Panc1 (cell line): ENCODE measurements around the gene EGFR. TPM values are rescaled to one million over a fixed set of nuclear protein-coding genes. Genes with fewer than 3 reads are reported as not detected.

Experiments used
- ATAC-seq: fragments of 200-7000 bp; cut with Tn5 transposase; 2 replicates; pipeline ENCODE4 v1.9.1; 2020; ENCODE audit warnings: mild to moderate bottlenecking, moderate library complexity
- BruUV-seq: library from RNA; stranded (reverse); fragments of 400-500 nt; replicated peaks from 2 replicates; lab custom pipeline; 2021; lab: Mats Ljungman, UMichigan
- CTCF ChIA-PET: fragments of 300-600 bp; sonication (Branson Sonifier 250); formaldehyde crosslinking; loops from one replicate; lab custom pipeline; 2022; ENCODE audit warnings: antibody characterized with exemption; lab: Charles Lee
- POLR2A ChIA-PET: fragments of 300-600 bp; sonication (Branson Sonifier 250); formaldehyde crosslinking; loops from one replicate; lab custom pipeline; 2022; ENCODE audit warnings: antibody characterized with exemption; lab: Charles Lee
- DNase-seq: peaks from one replicate; pipeline ENCODE4 v3.0.0-alpha.2; 2010; ENCODE audit warnings: low read depth, low spot score
- H3K27ac ChIP-seq: 2 replicates; pipeline ENCODE4 v1.5.1; 2011; ENCODE audit warnings: mild to moderate bottlenecking, low read length, inconsistent platforms
- H3K27me3 ChIP-seq: fragments of 200-500 bp; sonication (Bioruptor generic); 2 replicates; pipeline ENCODE4 v1.6.0; 2014; ENCODE audit warnings: low read length, inconsistent platforms; ENCODE audit not compliant: control insufficient read depth, insufficient read depth
- H3K36me3 ChIP-seq: fragments of 200-500 bp; sonication (Bioruptor generic); 2 replicates; pipeline ENCODE4 v1.5.1; 2014; ENCODE audit warnings: inconsistent platforms, mild to moderate bottlenecking, low read length, moderate library complexity; ENCODE audit not compliant: control insufficient read depth, insufficient read depth
- H3K4me1 ChIP-seq: 2 replicates; pipeline ENCODE4 v1.5.1; 2011; ENCODE audit warnings: inconsistent platforms, mild to moderate bottlenecking, low read length, moderate library complexity; ENCODE audit not compliant: control insufficient read depth, insufficient read depth
- H3K4me3 ChIP-seq, 2 experiments: 2 replicates each; pipeline ENCODE4 v1.5.1; 2011 to 2012; ENCODE audit warnings: low read depth in 2 of 2, low read length in 2 of 2, mild to moderate bottlenecking in 2 of 2, inconsistent platforms in 1 of 2, moderate library complexity in 1 of 2
- H3K9me3 ChIP-seq: fragments of 200-500 bp; sonication (Bioruptor generic); 2 replicates; pipeline ENCODE4 v1.5.1; 2014; ENCODE audit warnings: low read depth, mild to moderate bottlenecking, inconsistent platforms, low read length, moderate library complexity; ENCODE audit not compliant: control insufficient read depth, insufficient read depth
- POLR2AphosphoS5 ChIP-seq: IDR thresholded peaks from 2 replicates; pipeline ENCODE4 v1.6.1; 2012; ENCODE audit warnings: mild to moderate bottlenecking, low read depth, low read length, moderate library complexity
- SIN3A ChIP-seq: IDR thresholded peaks from 2 replicates; pipeline ENCODE4 v1.6.1; 2012; ENCODE audit warnings: low read depth, mild to moderate bottlenecking, low read length, moderate library complexity, borderline replicate concordance; ENCODE audit not compliant: insufficient read depth
- TCF7L2 ChIP-seq: IDR thresholded peaks from 2 replicates; pipeline ENCODE4 v1.6.1; 2011; ENCODE audit warnings: mild to moderate bottlenecking, low read depth, low read length, inconsistent platforms
- in situ Hi-C: cut with HindIII; loops from 2 replicates; pipeline ENCODE4 v1.10.0; 2016; ENCODE audit warnings: low sequenced_read_pairs, low pct_unique_long_range_greater_than_20kb
- intact Hi-C: fragments of 100-400 bp; cut with micrococcal nuclease; formaldehyde crosslinking; loops from one replicate; pipeline ENCODE4 v1.10.0; 2022; ENCODE audit not compliant: unreplicated experiment
- total RNA-seq: library from RNA; stranded (reverse); gene quantifications from one replicate; pipeline ENCODE4 v1.2.1, GENCODE V29; 2021; ENCODE audit not compliant: unreplicated experiment
- TF ChIP-seq, protein P1 (sequence below), 2 experiments: IDR thresholded peaks; 2 replicates each; pipeline ENCODE4 v1.6.1; 2011 to 2012; ENCODE audit warnings: low read depth in 2 of 2, control low read depth in 1 of 2, low read length in 1 of 2, mild to moderate bottlenecking in 1 of 2, moderate library complexity in 1 of 2; ENCODE audit not compliant: insufficient read depth in 1 of 2
- TF ChIP-seq, protein P2 (sequence below): fragments of 450-650 bp; IDR thresholded peaks from 2 replicates; pipeline ENCODE4 v1.5.1; 2017; ENCODE audit warnings: mild to moderate bottlenecking

EGFR gene
- total RNA-seq, 1 experiment from 2014 or later = 156 TPM

DNA sequence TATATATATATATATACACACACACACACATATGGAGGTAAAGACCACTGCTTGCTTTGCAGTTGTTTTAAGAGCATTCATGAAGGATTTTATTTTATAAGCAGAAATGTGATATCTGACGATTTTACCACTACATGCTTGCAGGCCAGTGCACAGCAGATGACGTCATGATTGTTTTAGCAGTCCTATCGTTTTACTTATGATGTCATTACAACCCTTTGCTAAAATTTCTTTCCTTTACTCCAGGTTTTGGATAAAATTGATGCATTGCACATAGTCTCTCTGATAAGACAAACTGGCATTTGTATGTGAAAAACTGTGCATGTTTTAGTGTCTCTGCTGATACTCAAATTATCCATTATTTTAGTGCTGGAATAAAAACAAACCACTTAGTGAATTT is 9.2 kb downstream of the EGFR start:
- ChIA-PET POLR2A (no interaction called here), CTCF (no interaction called here)
- H3K4me1 ChIP-seq = peaks cover 75% of the 10 kb centered on the region
- H3K36me3 ChIP-seq = peaks cover 4% of the 10 kb centered on the region; the same call in 1 of the 2 replicates
- no peaks in the 10 kb centered on the region for H3K9me3 ChIP-seq
- in situ Hi-C loops (no loop called here), intact Hi-C loops (loop anchor here (10.0 kb wide), 1 partner anchor 227 kb away; no protein-coding TSS in a partner anchor)
- H3K4me3 ChIP-seq = no peak overlapping the region
- H3K27me3 ChIP-seq = no peaks in the 10 kb centered on the region
- no peak for TF ChIP-seq POLR2AphosphoS5
- TF ChIP-seq, protein P1, sequence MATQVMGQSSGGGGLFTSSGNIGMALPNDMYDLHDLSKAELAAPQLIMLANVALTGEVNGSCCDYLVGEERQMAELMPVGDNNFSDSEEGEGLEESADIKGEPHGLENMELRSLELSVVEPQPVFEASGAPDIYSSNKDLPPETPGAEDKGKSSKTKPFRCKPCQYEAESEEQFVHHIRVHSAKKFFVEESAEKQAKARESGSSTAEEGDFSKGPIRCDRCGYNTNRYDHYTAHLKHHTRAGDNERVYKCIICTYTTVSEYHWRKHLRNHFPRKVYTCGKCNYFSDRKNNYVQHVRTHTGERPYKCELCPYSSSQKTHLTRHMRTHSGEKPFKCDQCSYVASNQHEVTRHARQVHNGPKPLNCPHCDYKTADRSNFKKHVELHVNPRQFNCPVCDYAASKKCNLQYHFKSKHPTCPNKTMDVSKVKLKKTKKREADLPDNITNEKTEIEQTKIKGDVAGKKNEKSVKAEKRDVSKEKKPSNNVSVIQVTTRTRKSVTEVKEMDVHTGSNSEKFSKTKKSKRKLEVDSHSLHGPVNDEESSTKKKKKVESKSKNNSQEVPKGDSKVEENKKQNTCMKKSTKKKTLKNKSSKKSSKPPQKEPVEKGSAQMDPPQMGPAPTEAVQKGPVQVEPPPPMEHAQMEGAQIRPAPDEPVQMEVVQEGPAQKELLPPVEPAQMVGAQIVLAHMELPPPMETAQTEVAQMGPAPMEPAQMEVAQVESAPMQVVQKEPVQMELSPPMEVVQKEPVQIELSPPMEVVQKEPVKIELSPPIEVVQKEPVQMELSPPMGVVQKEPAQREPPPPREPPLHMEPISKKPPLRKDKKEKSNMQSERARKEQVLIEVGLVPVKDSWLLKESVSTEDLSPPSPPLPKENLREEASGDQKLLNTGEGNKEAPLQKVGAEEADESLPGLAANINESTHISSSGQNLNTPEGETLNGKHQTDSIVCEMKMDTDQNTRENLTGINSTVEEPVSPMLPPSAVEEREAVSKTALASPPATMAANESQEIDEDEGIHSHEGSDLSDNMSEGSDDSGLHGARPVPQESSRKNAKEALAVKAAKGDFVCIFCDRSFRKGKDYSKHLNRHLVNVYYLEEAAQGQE (IDR thresholded peaks at IDR 0.05; ENCODE audit: insufficient read depth in 1 of 2, low read depth in 2 of 2, low read length in 1 of 2) = no peak
- TF ChIP-seq, protein P2, sequence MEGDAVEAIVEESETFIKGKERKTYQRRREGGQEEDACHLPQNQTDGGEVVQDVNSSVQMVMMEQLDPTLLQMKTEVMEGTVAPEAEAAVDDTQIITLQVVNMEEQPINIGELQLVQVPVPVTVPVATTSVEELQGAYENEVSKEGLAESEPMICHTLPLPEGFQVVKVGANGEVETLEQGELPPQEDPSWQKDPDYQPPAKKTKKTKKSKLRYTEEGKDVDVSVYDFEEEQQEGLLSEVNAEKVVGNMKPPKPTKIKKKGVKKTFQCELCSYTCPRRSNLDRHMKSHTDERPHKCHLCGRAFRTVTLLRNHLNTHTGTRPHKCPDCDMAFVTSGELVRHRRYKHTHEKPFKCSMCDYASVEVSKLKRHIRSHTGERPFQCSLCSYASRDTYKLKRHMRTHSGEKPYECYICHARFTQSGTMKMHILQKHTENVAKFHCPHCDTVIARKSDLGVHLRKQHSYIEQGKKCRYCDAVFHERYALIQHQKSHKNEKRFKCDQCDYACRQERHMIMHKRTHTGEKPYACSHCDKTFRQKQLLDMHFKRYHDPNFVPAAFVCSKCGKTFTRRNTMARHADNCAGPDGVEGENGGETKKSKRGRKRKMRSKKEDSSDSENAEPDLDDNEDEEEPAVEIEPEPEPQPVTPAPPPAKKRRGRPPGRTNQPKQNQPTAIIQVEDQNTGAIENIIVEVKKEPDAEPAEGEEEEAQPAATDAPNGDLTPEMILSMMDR = no peak
- no peak for TF ChIP-seq TCF7L2
- TF ChIP-seq SIN3A = no peak
- BruUV-seq = no TSS peak
- ATAC-seq (no peak), DNase-seq (no peak)
- H3K27ac ChIP-seq = no peak overlapping the region

DNA sequence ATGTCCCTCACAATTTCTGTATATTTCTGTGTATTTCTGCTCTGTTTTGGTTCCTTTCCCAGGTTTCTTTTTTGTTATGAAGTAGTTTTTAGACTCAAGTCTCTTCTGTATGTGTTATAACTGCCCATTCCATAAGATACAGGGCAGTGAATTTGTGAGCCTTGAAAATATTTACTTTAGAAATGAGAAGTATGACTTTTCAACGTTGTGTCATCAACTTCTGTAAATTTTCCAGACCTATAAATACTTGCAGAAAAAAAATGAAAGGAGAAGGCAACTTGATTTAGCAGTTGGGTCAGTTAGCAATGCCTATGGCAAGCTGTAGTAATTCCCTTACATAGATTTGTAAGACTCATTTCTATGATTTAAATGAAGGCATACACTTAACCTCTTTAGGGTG is 11.5 kb downstream of the EGFR start:
- no peaks in the 10 kb centered on the region for H3K27me3 ChIP-seq
- in situ Hi-C loops (no loop called here), intact Hi-C loops (no loop called here)
- no peaks in the 10 kb centered on the region for H3K9me3 ChIP-seq
- H3K4me3 ChIP-seq = no peak overlapping the region
- BruUV-seq = no TSS peak
- H3K27ac ChIP-seq = peak overlapping the region; percentile 40; the same call in 1 of the 2 replicates
- H3K4me1 ChIP-seq = peaks cover 80% of the 10 kb centered on the region
- no peak for TF ChIP-seq SIN3A
- TF ChIP-seq, protein P2 = no peak
- TF ChIP-seq TCF7L2 = no peak
- TF ChIP-seq, protein P1 (IDR thresholded peaks at IDR 0.05; ENCODE audit: insufficient read depth in 1 of 2, low read depth in 2 of 2, low read length in 1 of 2) = no peak
- no peak for TF ChIP-seq POLR2AphosphoS5
- peaks cover 4% of the 10 kb centered on the region; the same call in 1 of the 2 replicates for H3K36me3 ChIP-seq
- no peak for DNase-seq
- POLR2A ChIA-PET = no interaction called here
- no peak for ATAC-seq
- CTCF ChIA-PET = no interaction called here
